ENCODE measurements around the gene ERICH6B. TPM values are rescaled to one million over a fixed set of nuclear protein-coding genes. Genes with fewer than 3 reads are reported as not detected.

The ERICH6B gene
- total RNA-seq, 2 experiments from 2014 or later: not detected

DNA sequence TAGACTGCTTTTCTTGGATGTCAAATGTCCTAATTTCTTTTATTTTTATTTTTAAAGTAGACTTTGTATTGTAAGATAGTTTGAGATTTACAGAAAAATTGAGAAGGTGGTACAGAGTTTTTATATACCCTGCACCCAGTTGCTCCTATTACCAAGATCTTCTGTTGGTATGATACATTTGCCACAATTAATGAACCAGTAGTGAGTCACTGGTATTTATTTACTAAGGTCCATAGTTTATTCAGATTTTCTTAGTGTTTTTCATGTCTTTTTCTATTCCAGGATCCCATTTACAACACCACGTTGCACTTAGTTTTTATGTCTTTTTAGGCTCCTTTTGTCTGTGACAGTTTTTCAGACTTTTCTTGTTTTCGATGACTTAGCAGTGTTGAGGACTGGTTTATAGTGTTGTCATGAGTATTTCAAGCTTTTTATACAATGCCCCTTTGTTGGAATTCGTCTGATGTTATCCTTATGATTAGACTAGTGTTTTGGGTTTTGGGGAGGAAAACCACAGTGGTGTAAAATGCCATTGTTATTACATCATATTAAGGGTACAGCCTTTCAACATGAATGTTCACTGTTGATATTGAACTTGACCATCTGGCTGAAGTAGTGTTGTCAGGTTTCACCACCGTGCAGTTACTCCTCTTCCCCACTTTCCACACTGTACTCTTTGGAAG is 114.9 kb downstream of the ERICH6B start:
- TF ChIP-seq, protein P1, sequence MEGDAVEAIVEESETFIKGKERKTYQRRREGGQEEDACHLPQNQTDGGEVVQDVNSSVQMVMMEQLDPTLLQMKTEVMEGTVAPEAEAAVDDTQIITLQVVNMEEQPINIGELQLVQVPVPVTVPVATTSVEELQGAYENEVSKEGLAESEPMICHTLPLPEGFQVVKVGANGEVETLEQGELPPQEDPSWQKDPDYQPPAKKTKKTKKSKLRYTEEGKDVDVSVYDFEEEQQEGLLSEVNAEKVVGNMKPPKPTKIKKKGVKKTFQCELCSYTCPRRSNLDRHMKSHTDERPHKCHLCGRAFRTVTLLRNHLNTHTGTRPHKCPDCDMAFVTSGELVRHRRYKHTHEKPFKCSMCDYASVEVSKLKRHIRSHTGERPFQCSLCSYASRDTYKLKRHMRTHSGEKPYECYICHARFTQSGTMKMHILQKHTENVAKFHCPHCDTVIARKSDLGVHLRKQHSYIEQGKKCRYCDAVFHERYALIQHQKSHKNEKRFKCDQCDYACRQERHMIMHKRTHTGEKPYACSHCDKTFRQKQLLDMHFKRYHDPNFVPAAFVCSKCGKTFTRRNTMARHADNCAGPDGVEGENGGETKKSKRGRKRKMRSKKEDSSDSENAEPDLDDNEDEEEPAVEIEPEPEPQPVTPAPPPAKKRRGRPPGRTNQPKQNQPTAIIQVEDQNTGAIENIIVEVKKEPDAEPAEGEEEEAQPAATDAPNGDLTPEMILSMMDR (IDR thresholded peaks at IDR 0.05): no peak
- H3K27ac Mint-ChIP-seq: peak overlapping the region; percentile 88
- no peak overlapping the region for H3K4me3 Mint-ChIP-seq
- ATAC-seq (no peak), DNase-seq (no peak)
- H3K4me1 Mint-ChIP-seq (ENCODE audit: low read depth): peaks cover 16% of the 10 kb centered on the region
- H3K36me3 Mint-ChIP-seq (ENCODE audit: low read depth): peaks cover 40% of the 10 kb centered on the region
- ChIA-PET POLR2A (interaction anchor here (0.7 kb wide), 1 partner anchor 208 kb away, joined by 3 read pairs; no protein-coding TSS in a partner anchor), CTCF (interaction anchor here (1.3 to 2.5 kb wide), 2 partner anchors 11 to 17 kb away, joined by 3 to 7 read pairs; no protein-coding TSS in a partner anchor)
- no peaks in the 10 kb centered on the region for H3K9me3 Mint-ChIP-seq
- intact Hi-C loops (cut with micrococcal nuclease): no loop called here
- H3K27me3 Mint-ChIP-seq: no peaks in the 10 kb centered on the region

DNA sequence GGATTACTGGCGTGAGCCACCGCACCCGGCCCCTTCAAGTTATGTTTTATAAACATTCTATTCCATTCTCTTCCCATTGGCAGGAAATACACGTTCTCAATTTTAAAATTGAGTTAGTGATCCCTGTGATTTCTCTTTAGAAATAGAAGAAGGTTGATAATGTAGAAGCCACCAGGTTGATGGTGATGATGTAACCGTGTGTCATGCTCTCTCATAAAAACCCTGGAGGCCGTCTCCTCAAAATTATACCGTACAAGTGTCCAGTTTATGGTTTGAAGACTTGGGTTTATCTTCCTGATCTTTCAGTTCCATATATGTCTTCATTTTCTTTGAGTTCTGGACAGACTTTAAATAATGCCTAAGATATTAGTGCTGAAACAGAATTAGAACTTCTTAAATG is 118.6 kb downstream of the ERICH6B start:
- intact Hi-C loops (cut with micrococcal nuclease): no loop called here
- TF ChIP-seq, protein P1 (IDR thresholded peaks at IDR 0.05): no peak
- Mint-ChIP-seq H3K36me3 (ENCODE audit: low read depth) (peaks cover 34% of the 10 kb centered on the region), H3K9me3 (no peaks in the 10 kb centered on the region), H3K4me1 (ENCODE audit: low read depth) (peaks cover 13% of the 10 kb centered on the region), H3K4me3 (no peak overlapping the region), H3K27me3 (no peaks in the 10 kb centered on the region), H3K27ac (no peak overlapping the region)
- ATAC-seq (no peak), DNase-seq (no peak)
- ChIA-PET POLR2A (interaction anchor here (0.7 kb wide), 1 partner anchor 10 kb away, joined by 3 read pairs; no protein-coding TSS in a partner anchor), CTCF (interaction anchor here (1.2 to 1.5 kb wide), 2 partner anchors 13 to 126 kb away, joined by 3 to 8 read pairs; no protein-coding TSS in a partner anchor)

DNA sequence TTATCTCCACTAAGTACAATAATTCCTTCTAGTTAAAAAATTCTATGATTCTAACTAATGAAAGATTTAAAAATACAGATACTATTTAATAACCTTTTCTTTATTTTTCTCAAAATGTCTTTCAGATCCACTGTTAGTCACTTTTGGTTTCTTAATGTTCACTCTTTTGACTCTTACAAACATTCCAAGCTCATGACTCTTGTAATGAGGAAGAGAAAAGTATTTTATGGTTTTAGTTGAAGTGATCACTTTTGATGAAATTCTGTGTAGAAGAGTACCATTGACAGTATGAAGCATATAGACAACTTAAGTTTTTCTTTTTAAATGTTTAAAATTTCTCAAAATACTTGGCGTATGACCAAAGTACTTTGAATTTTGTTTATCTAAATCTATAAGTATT is 123.0 kb downstream of the ERICH6B start:
- Mint-ChIP-seq H3K4me3 (no peak overlapping the region), H3K36me3 (ENCODE audit: low read depth) (peaks cover 19% of the 10 kb centered on the region), H3K9me3 (no peaks in the 10 kb centered on the region), H3K27me3 (no peaks in the 10 kb centered on the region), H3K4me1 (ENCODE audit: low read depth) (no peaks in the 10 kb centered on the region), H3K27ac (no peak overlapping the region)
- CTCF ChIA-PET: interaction anchor here (1.2 to 1.6 kb wide), 2 partner anchors 15 to 19 kb away, joined by 3 to 4 read pairs; no protein-coding TSS in a partner anchor
- TF ChIP-seq, protein P1 (IDR thresholded peaks at IDR 0.05): no peak
- ATAC-seq (no peak), DNase-seq (no peak)
- POLR2A ChIA-PET: no interaction called here
- intact Hi-C loops (cut with micrococcal nuclease): loop anchor here (5.0 kb wide), 1 partner anchor 120 kb away; no protein-coding TSS in a partner anchor

Other genes starting within 250 kb of the ERICH6B start
- gene SLC25A30, start 197.4 kb downstream of the ERICH6B start, total RNA-seq: 10 to 100 TPM; 18.9 to 21.2 TPM
- 10 to 100 TPM; 19.9 to 22.1 TPM for gene COG3, start 150.8 kb downstream of the ERICH6B start, total RNA-seq
- not detected for gene CBY2, start 86.6 kb upstream of the ERICH6B start, total RNA-seq
- gene SIAH3, start 236.0 kb upstream of the ERICH6B start, total RNA-seq: under 1 TPM; 0.07 to 0.11 TPM